ENCODE data around the gene C2orf42. TPM values are rescaled to one million over a fixed set of nuclear protein-coding genes. Genes with fewer than 3 reads are reported as not detected.
"Not testable (repeated sequence)": the region's sequence is repeated elsewhere in the genome, so short reads cannot be mapped to it uniquely, and the experiment has no call there.

C2orf42 gene
- total RNA-seq, 2 donors from 2014 or later = 13.7 to 25.5 TPM

DNA sequence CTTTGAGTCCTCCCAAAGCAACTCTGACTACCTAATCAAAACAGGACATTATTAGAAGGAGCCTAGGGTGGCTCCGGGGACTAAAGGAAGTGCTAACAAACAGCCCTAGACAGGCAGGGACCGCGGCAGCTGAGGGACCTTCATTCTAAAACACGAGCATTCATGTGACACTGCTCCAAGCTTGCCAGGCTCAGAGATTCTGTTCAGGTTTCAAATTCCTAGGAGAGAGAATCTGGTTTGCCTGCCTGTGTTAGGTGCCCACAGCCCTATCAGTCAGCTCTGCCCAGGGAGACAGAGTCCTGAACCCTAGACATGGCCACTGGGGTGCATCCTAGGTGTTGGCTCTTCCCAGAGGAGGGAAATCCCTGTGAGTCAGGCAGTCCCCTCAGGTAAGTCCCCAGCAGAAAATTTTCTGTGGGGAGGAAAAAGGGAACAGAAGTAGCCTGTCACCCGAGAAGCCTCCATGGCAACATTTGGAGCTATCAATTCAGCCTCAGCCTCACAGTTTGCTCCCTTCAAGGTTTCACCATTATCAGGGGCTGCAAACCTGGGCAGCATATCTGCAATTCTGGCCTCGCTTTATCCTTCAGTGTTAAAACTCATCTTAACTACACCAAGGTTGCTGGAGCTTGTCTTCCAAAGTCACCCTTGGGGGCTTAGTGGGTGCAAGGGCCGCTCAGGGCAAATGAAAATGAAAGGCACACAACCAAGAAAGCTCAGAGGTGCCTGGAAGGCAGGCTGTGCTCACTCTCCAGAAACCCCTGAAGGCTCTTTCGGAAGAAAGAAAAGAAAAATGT is 75.0 kb downstream of the C2orf42 start:
- H3K27ac ChIP-seq = no peak overlapping the region

DNA sequence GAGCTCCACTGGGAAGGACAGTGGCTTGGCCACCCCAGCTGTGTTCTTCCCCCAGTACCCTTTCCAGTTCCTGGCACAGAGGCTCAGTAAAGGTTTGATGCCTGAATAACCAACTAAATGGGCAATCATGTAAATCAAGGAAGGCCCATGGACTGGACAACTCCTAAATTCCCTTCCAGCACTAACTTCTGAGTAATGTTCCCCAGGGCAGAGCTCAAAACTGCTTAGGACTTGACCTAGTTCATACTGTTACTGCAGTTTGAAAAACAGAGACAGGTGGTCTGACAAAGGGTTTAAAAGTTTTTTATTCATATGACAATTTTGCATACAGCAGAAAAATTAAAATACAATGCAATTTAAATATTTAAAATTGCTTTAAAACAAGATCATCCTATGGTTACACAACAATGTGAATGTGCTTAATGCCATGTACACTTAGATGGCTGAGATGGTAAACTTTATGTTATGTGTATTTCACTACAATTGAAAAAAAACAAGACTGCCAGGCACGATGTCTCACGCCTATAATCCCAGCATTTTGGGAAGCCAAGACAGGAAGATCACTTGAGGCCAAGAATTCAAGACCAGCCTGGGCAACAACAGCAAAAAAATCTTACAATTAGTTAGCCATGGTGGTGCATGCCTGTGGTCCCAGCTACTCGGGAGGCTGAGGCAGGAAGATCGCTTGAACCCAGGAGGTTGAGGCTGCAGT is 77.3 kb downstream of the C2orf42 start:
- DNase-seq (ENCODE audit: low spot score) = no peak
- TF ChIP-seq, protein P1, sequence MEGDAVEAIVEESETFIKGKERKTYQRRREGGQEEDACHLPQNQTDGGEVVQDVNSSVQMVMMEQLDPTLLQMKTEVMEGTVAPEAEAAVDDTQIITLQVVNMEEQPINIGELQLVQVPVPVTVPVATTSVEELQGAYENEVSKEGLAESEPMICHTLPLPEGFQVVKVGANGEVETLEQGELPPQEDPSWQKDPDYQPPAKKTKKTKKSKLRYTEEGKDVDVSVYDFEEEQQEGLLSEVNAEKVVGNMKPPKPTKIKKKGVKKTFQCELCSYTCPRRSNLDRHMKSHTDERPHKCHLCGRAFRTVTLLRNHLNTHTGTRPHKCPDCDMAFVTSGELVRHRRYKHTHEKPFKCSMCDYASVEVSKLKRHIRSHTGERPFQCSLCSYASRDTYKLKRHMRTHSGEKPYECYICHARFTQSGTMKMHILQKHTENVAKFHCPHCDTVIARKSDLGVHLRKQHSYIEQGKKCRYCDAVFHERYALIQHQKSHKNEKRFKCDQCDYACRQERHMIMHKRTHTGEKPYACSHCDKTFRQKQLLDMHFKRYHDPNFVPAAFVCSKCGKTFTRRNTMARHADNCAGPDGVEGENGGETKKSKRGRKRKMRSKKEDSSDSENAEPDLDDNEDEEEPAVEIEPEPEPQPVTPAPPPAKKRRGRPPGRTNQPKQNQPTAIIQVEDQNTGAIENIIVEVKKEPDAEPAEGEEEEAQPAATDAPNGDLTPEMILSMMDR (IDR thresholded peaks at IDR 0.05) = no peak
- peaks cover 19 to 37% of the 10 kb centered on the region in 2 donors for H3K4me1 ChIP-seq (ENCODE audit: control insufficient read depth in 1 of 2, low read depth in 2 of 2)
- no peak overlapping the region for H3K4me3 ChIP-seq
- H3K36me3 ChIP-seq = no peaks in the 10 kb centered on the region
- H3K27me3 ChIP-seq (replicated peaks; ENCODE audit: insufficient read depth) = no peaks in the 10 kb centered on the region
- H3K27ac ChIP-seq = peak overlapping the region; percentile 45 to 61
- ATAC-seq (ENCODE audit: insufficient number of reproducible peaks, low FRiP score, low read depth) = no peak
- H3K9me3 ChIP-seq = no peaks in the 10 kb centered on the region

More for the DNA sequence above, 75.0 kb downstream of the C2orf42 start:
- ATAC-seq (ENCODE audit: insufficient number of reproducible peaks, low FRiP score, low read depth) (no peak), DNase-seq (ENCODE audit: low spot score) (no peak)
- H3K9me3 ChIP-seq = no peaks in the 10 kb centered on the region
- peaks cover 19 to 34% of the 10 kb centered on the region in 2 donors for H3K4me1 ChIP-seq (ENCODE audit: control insufficient read depth in 1 of 2, low read depth in 2 of 2)
- H3K27me3 ChIP-seq (replicated peaks; ENCODE audit: insufficient read depth) = no peaks in the 10 kb centered on the region
- H3K36me3 ChIP-seq = no peaks in the 10 kb centered on the region
- H3K4me3 ChIP-seq = no peak overlapping the region
- TF ChIP-seq, protein P1 (IDR thresholded peaks at IDR 0.05) = no peak

DNA sequence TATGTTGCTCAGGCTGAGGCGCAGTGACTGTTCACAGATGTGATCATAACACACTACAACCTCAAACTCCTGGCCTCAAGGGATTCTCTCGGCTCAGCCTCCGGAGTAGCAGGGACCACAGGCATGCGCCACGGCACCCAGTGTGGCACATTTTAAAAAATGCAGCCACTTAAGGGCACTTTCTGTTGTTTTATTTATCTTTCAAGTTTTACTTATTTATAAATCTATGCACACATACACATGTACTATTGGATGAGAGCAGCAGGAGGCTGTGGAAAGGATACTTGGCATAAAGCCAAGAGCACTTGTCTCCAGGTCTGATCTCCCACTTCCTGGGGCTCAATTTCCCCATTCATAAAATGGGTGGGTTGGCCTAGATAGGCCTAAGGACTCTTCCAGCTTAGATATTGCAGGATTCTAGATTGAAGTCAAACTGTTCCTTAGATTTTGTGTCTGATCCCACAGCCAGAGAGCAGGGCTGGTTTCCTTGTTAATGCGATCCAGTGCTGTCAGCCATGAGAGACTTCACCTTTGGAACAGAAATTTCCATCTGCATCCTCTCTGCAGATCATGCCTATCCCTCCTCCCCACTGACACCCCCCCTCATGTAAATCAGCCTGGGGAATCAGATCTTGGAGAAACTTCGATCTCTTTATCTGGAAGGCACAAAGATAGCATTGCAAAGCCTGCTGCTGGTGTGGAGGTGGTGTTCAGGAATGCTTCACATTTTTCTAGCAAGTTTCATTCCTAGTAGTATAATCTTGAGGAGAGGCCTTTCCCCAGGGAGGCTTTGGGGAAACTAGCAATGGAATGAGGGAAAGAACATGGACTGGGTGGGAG is 78.8 kb downstream of the C2orf42 start:
- Histone ChIP-seq H3K27ac (peak overlapping the region; percentile 26 to 67), H3K36me3 (no peaks in the 10 kb centered on the region), H3K9me3 (no peaks in the 10 kb centered on the region), H3K4me3 (no peak overlapping the region), H3K4me1 (ENCODE audit: control insufficient read depth in 1 of 2, low read depth in 2 of 2) (peaks cover 23 to 37% of the 10 kb centered on the region in 2 donors), H3K27me3 (replicated peaks; ENCODE audit: insufficient read depth) (no peaks in the 10 kb centered on the region)
- ATAC-seq (ENCODE audit: insufficient number of reproducible peaks, low FRiP score, low read depth) (peak; percentile 23), DNase-seq (ENCODE audit: low spot score) (no peak)
- TF ChIP-seq, protein P1 (IDR thresholded peaks at IDR 0.05) = no peak

DNA sequence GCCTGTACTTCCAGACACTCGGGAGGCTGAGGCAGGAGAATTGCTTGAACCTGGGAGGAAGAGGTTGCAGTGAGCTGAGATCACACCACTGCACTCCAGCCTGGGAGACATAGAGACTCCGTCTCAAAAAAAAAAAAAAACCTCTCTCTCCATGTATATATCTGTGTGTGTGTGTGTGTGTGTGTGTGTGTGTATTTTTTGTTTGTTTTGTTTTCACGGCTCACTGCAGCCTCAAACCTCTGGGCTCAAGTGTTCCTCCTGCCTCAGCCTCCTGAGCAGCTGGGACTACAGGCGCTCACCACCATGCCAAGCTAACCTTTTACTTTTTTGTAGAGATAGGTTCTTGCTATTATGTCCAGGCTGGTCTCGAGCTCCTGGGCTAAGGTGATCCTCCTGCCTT is 80.4 kb downstream of the C2orf42 start:
- H3K36me3 ChIP-seq; DNase-seq (ENCODE audit: low spot score); H3K27ac ChIP-seq; H3K9me3 ChIP-seq; ATAC-seq (ENCODE audit: insufficient number of reproducible peaks, low FRiP score, low read depth); H3K4me3 ChIP-seq; H3K27me3 ChIP-seq (replicated peaks; ENCODE audit: insufficient read depth): not testable (repeated sequence)
- peaks cover 23 to 27% of the 10 kb centered on the region in 2 donors for H3K4me1 ChIP-seq (ENCODE audit: control insufficient read depth in 1 of 2, low read depth in 2 of 2)

DNA sequence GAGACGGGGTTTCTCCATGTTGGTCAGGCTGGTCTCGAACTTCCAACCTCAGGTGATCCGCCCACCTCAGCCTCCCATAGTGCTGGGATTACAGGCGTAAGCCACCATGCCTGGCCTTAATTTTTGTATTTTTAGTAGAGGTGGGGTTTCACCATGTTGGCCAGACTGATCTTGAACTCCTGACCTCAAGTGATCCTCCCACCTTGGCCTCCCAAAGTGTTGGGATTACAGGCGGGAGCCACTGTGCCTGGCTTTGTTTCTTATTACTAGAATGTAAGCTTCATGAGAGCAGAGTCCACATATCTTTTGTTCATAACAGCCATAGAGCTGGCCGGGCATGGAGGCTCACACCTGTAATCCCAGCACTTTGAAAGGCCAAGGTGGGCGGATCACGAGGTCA is 84.7 kb downstream of the C2orf42 start:
- H3K27ac ChIP-seq; ATAC-seq (ENCODE audit: insufficient number of reproducible peaks, low FRiP score, low read depth); H3K27me3 ChIP-seq (replicated peaks; ENCODE audit: insufficient read depth); H3K9me3 ChIP-seq; DNase-seq (ENCODE audit: low spot score); H3K4me3 ChIP-seq; H3K36me3 ChIP-seq: not testable (repeated sequence)
- H3K4me1 ChIP-seq (ENCODE audit: control insufficient read depth in 1 of 2, low read depth in 2 of 2) = peaks cover 10 to 14% of the 10 kb centered on the region in 2 donors
